ENCODE data around the gene ABCC6.
"Not testable (repeated sequence)": the region's sequence is repeated elsewhere in the genome, so short reads cannot be mapped to it uniquely, and the experiment has no call there.

Gene ABCC6

DNA sequence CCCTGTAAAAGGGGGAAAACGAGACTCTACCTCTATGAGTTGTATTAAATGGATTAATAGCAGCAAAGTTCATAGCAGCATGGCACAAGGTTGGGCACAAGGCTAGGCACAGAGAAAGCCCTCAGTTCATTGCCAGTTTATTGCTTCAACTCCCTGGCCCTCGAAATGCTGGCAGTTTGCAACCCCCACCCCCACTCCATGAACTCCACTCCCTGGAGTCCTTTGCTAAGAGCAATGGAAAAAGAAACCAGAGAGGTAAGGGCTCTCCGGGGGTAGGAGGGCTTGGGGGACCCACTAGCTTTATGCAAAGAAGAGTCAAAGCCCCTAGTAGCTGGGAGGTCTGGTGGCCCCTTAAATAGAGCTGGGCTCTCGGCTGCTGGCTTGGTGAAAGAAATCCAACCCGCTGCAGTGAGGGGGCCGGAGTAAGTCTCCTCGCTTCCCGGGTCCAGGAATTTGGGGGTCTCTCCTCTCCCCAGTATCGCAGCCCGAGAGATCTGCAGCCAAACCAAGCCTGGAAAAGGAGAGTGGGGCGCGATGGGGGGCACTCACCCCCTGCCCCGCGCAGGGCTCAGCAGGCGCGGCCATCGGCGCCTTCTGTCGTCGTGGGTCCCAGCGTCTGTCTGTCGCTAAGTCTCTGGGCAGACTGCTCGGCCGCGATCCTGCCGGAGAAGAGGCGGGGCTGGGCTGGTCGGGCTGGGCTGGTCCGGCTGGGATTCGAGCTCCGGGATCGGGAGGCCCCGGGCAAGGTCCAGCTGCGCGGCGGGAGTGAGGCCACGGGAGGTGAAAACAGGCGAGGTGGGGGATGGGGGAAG lies at the start of gene ABCC6:
ABCC6 (minus strand) TSS at position 645 of the 812 bp plus-strand sequence; CDS start at position 585, 60 bp downstream.
- H3K4me1 Mint-ChIP-seq (ENCODE audit: low read depth); H3K36me3 Mint-ChIP-seq (ENCODE audit: low read depth); H3K27me3 Mint-ChIP-seq; H3K9me3 Mint-ChIP-seq; H3K27ac Mint-ChIP-seq; intact Hi-C loops (cut with micrococcal nuclease): not testable (repeated sequence)
- peak within 1 kb of the TSS; percentile 44 for H3K4me3 Mint-ChIP-seq

DNA sequence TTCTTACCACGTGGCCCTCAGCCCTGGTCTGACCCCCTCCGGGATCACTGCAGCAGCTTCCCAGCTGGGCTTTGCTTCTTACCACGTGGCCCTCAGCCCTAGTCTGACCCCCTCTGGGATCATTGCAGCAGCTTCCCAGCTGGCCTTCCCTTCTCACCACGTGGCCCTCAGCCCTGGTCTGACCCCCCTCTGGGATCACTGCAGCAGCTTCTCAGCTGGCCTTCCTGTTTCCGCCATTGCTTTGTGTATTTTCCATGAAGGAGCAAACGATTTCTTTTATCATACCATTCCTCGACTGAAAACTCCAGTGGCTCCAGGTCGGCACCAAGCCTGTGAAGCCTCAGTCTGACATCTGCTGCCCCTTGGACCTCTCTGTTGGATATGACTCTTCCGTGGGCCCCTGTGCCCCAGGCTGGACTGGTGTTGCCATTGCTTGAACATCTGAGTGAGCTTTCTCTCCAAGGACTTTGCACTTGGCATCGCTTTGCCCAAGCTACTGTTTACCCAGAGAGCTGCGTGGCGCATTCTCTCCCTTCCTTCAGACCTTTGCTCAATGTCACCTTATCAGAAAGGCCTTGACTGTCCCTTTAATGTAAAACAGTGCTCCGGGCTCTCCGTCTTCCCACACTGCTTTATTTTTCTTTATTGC lies 49.4 kb upstream of the ABCC6 start:
- H3K27ac Mint-ChIP-seq; H3K36me3 Mint-ChIP-seq (ENCODE audit: low read depth); H3K9me3 Mint-ChIP-seq; H3K4me3 Mint-ChIP-seq; intact Hi-C loops (cut with micrococcal nuclease); H3K4me1 Mint-ChIP-seq (ENCODE audit: low read depth); H3K27me3 Mint-ChIP-seq: not testable (repeated sequence)

DNA sequence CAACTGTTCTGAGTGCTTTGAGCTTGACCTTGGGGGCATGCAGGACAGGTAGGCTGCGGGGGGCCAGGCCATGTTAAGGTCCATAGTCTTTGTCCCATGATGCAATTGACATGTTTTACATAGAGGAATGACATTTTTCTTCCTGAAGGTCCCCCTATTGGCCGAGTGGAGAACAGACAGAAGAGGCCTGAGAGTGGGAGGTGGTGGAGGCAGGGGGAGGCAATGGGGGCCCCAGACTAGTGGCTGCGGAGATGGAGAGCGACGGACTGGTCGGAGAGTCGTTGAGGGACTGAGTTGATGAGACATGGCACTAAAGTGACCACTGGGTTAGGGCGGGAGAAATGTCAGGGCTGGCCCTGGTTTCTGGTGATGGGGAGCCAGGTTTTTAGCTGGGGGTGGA lies 48.4 kb upstream of the ABCC6 start:
- H3K4me3 Mint-ChIP-seq; H3K27ac Mint-ChIP-seq; H3K36me3 Mint-ChIP-seq (ENCODE audit: low read depth); H3K9me3 Mint-ChIP-seq; H3K4me1 Mint-ChIP-seq (ENCODE audit: low read depth); intact Hi-C loops (cut with micrococcal nuclease); H3K27me3 Mint-ChIP-seq: not testable (repeated sequence)

DNA sequence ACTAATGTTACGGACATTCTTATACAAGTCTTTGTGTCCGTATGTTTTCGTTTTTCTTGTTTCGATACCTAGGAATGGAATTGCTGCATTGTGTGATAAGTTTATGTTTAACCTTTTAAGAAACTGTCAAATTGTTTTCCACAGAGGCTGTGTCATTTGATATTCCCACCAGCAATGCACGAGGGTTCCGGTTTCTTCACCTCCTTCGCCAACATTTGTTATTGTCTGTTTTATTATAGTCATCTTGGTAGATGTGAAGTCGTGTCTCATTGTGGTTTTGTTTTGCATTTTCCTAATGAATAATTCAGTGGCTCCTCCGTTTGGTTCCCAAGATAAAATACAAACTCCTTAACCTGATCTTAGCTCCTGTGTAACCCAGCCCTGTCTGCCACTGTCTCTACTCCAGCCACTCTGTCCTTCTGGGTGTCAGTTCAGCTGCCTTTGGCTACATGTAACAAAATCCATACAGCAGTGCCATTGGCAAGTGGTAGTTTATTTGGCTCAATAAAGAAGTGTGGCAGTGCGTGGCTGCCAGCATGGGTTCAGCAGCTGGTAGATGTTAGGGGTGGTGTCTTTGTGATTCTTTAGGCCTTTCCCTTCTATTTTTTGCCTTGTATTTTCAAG lies 45.0 kb upstream of the ABCC6 start:
- H3K4me1 Mint-ChIP-seq (ENCODE audit: low read depth); H3K27me3 Mint-ChIP-seq; H3K9me3 Mint-ChIP-seq; H3K4me3 Mint-ChIP-seq; H3K27ac Mint-ChIP-seq; H3K36me3 Mint-ChIP-seq (ENCODE audit: low read depth); intact Hi-C loops (cut with micrococcal nuclease): not testable (repeated sequence)

DNA sequence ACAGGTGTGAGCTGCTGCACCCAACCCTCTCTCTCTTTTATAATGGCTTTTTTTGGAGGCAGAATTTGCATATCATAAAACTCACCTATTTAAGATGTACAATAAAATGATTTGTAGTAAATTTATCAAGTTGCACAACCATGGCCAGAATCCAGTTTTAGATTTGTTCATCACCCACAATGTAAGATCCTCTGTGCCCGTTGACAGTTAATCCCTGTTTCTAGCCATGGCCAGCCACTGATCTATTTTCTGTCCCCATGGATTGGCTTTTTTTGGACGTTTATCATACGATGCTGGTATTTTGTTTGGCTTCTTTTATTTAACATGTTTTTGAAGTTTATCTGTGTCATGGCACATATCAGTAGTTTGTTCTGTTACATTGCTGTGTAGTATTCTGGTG lies 44.4 kb upstream of the ABCC6 start:
- H3K4me3 Mint-ChIP-seq; intact Hi-C loops (cut with micrococcal nuclease); H3K36me3 Mint-ChIP-seq (ENCODE audit: low read depth); H3K9me3 Mint-ChIP-seq; H3K27ac Mint-ChIP-seq; H3K4me1 Mint-ChIP-seq (ENCODE audit: low read depth); H3K27me3 Mint-ChIP-seq: not testable (repeated sequence)

DNA sequence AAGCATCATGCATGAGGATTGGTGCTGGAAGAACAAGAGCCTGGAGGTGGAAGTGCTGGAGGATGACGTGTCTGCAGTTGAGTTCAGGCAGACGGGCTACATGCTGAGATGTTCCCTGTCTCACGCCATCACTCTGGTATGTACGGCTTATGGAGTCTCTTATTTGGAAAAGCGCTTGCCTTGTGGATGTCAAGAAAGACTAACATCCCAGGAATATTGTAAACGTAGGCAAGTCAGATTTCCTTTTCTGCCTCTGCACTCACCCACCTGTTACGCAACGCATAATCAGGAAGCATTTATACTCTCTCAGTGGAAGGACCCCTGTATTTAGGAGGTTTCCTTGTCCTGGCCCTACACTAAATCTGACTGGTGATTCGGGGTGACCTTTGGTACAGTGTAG lies 41.8 kb upstream of the ABCC6 start:
- H3K27me3 Mint-ChIP-seq; intact Hi-C loops (cut with micrococcal nuclease); H3K27ac Mint-ChIP-seq; H3K4me3 Mint-ChIP-seq; H3K4me1 Mint-ChIP-seq (ENCODE audit: low read depth); H3K36me3 Mint-ChIP-seq (ENCODE audit: low read depth); H3K9me3 Mint-ChIP-seq: not testable (repeated sequence)

DNA sequence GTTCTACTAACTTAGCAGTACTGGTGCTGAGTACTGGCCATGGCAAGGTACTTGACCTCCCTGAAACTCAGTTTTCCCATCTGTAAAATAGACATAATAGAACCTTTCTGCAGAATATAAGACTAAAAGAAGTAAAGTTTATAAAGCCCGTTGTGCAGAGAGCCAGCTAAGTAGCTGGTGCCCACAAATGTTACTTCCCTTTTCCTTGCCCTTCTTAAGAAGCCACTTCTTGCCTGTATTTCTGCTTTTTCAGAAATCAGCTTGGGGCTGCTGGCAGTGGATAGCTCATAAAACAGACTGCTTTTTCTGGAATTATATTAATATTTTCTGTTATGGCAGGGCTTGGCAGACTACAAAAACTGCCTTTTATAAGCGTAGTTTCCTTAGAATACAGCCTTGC lies 40.7 kb upstream of the ABCC6 start:
- H3K36me3 Mint-ChIP-seq (ENCODE audit: low read depth) = peaks cover 10% of the 10 kb centered on the region
- H3K9me3 Mint-ChIP-seq; H3K4me1 Mint-ChIP-seq (ENCODE audit: low read depth); H3K27ac Mint-ChIP-seq; H3K4me3 Mint-ChIP-seq; H3K27me3 Mint-ChIP-seq; intact Hi-C loops (cut with micrococcal nuclease): not testable (repeated sequence)

DNA sequence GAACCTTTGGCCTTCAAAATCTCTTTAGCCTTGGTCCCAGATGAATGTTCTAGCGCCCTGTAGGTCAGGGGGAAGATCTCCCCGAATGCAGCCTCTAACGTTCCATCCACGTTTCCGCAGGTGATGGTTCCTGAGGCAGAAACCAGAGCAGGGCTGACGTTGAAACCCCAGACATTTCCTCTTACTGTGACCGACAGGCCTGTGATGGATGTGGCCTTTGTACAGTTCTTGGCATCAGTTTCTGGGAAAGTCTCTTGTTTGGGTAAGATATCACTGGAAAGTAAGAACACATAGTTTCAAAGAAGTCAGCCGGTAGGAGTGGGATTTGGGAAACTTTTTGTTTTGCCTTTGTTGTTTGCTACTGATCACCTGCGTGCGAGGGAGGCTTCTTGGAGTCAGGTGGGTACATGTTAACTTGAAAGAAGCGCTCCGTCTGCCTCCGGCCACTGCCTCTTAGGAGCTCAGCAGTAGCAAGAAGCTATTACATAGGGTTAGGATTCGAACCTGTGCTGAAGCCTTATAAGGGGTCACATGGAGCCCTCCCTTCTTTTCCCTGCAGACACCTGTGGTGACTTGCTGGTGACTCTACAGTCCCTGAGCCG lies 39.8 kb upstream of the ABCC6 start:
- H3K4me1 Mint-ChIP-seq (ENCODE audit: low read depth); H3K27ac Mint-ChIP-seq; H3K27me3 Mint-ChIP-seq; H3K4me3 Mint-ChIP-seq; intact Hi-C loops (cut with micrococcal nuclease); H3K9me3 Mint-ChIP-seq: not testable (repeated sequence)
- peaks cover 15% of the 10 kb centered on the region for H3K36me3 Mint-ChIP-seq (ENCODE audit: low read depth)

DNA sequence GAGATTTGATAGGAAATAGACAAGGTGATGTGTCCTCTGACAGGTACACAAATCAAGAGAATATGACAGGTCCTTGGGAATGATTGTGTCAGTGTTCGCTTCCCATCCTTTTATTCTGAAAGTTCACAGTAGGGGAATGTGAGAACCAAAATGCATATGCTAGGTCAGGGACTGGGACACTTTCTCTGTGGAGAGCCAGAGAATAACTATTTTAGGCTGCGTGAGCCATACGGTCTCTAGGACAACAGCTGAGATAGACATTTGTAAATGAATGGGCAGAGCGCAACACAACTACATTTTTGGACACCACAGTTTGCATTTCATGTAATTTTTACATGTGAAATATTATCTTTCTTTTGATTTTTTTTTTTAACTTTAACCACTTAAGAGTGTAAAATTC lies 36.7 kb upstream of the ABCC6 start:
- peaks cover 19% of the 10 kb centered on the region for H3K36me3 Mint-ChIP-seq (ENCODE audit: low read depth)
- H3K4me3 Mint-ChIP-seq; intact Hi-C loops (cut with micrococcal nuclease); H3K27me3 Mint-ChIP-seq; H3K4me1 Mint-ChIP-seq (ENCODE audit: low read depth); H3K27ac Mint-ChIP-seq; H3K9me3 Mint-ChIP-seq: not testable (repeated sequence)

DNA sequence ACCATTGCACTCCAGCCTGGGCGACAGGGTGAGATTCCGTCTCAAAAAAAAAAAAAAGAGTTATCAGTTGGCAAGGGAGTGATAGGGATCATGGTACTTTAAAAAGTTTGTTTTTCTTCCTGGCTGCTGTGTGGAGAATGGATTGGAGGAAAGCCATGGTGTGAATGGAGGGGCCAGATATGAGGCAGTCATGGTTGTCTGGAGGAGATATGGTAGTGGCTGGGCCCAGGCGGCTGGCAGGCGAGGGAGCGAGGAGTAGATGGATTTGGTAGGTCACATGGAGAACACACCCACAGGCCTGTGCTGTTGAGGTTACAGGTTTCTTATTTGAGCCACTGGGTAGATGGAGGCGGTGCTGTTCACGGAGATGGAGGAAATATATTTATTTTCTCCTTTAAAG lies 35.5 kb upstream of the ABCC6 start:
- H3K4me3 Mint-ChIP-seq; H3K9me3 Mint-ChIP-seq; H3K4me1 Mint-ChIP-seq (ENCODE audit: low read depth); H3K27ac Mint-ChIP-seq; intact Hi-C loops (cut with micrococcal nuclease); H3K27me3 Mint-ChIP-seq: not testable (repeated sequence)
- peaks cover 26% of the 10 kb centered on the region for H3K36me3 Mint-ChIP-seq (ENCODE audit: low read depth)

DNA sequence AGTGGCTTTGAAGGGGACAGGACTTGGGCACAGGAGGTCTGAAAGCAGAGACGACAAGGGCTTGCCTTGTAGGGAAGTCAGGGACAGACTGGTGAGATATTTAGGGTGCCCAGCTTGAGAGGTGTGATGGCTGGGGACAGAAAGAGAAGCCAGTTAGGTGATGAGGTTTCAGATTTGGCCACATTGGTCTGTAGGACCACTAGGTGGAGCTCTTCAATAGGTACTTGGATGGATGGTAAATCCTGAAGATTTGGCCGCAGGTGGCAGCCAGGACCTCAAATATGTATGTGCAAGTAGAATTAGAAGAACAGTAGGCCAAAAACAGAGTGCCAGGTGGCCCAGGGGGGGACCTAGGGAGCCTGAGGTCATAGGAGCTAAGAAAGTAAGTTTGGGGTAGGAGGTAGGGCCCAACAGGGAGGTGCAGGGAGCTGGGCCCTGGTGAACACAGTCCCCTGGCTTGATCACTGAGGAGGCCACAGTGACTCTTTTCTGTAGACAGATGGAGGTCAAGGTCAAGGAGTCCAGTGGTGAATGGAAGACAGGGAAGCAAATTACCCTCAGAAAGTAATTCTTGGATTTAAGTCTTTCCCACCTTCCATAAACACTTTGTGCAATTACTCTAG lies 34.1 kb upstream of the ABCC6 start:
- H3K4me3 Mint-ChIP-seq; intact Hi-C loops (cut with micrococcal nuclease); H3K4me1 Mint-ChIP-seq (ENCODE audit: low read depth); H3K9me3 Mint-ChIP-seq; H3K27ac Mint-ChIP-seq; H3K27me3 Mint-ChIP-seq: not testable (repeated sequence)
- H3K36me3 Mint-ChIP-seq (ENCODE audit: low read depth) = peaks cover 26% of the 10 kb centered on the region

DNA sequence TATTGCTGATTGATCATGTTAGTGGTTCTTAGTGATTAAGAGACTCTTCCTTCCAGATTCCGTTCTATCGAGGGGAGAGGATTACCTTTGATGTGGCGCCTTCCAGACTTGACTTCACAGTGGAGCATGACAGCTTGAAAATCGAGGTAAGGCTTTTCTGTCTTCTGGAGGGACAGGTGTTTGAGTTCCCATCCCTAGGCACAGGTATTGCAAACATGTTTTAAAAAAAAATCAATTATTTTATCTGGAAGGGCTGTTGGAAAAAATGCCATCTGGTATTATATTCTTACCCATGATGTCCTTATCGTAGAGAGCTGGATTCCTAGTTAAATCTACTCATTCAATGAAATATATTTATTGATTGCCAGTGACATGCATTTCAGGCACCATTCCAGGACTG lies 29.1 kb upstream of the ABCC6 start:
- H3K27me3 Mint-ChIP-seq; intact Hi-C loops (cut with micrococcal nuclease); H3K4me3 Mint-ChIP-seq; H3K4me1 Mint-ChIP-seq (ENCODE audit: low read depth); H3K9me3 Mint-ChIP-seq; H3K27ac Mint-ChIP-seq: not testable (repeated sequence)
- H3K36me3 Mint-ChIP-seq (ENCODE audit: low read depth) = peaks cover 14% of the 10 kb centered on the region

DNA sequence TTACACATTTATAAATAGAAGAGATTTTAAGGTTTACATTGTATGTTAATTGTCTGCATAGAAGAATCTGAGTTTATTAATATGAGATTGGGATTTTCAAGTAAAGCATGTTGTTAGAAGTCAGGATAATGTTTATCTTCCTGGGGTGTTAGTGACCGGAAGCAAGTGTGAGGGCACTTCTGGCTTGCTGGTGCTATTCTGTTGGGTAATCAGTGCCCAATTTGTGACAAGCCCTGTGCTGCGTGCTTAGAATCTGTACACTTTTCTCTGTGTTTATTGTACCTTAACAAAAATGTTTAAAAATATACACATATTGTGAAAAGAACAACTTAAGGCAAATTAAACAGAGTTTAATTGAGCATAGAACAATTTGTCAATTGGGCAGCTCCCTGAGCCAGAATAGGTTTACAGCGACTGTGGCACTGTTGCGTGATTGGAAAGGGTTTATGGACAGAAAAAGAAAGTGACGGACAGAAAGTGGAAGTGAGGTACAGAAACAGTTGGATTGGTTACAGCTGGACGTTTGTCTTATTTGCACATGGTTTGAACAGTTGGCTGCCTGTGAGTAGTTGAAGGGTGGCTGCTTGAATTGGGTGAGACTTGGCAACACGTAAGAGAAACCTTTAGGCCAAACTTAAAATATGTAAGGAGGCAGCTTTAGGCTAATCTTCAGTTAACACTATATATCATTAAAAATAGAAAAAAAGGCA lies 26.5 kb upstream of the ABCC6 start:
- H3K9me3 Mint-ChIP-seq; H3K4me3 Mint-ChIP-seq; H3K4me1 Mint-ChIP-seq (ENCODE audit: low read depth); H3K27ac Mint-ChIP-seq; intact Hi-C loops (cut with micrococcal nuclease); H3K27me3 Mint-ChIP-seq; H3K36me3 Mint-ChIP-seq (ENCODE audit: low read depth): not testable (repeated sequence)

DNA sequence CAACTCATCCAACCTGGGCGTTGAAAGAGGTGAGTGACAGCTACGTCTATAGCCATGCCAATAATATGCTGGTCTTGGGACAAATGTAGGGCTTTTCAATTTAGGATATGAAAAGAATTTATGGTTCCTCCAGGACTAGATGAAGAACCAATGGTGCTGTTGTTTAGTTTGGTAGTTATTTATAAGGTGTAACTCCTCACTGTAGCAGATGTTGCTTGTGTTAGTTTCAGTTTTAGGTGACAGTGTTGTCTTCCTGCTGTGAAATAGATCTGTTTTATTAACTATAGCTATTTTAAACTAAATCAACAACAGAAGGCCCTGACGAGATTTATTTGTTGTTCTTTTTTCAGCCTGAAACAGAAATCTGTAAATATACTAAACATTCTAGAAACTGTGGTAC lies 24.1 kb upstream of the ABCC6 start:
- H3K36me3 Mint-ChIP-seq (ENCODE audit: low read depth); H3K4me1 Mint-ChIP-seq (ENCODE audit: low read depth); H3K9me3 Mint-ChIP-seq; intact Hi-C loops (cut with micrococcal nuclease); H3K4me3 Mint-ChIP-seq; H3K27ac Mint-ChIP-seq; H3K27me3 Mint-ChIP-seq: not testable (repeated sequence)
